NCI-H524 treated with DMSO at 0.1 percent for 48 hours (cell line): Measurements from ENCODE around the gene BTNL8.
"Not testable (repeated sequence)": the region's sequence is repeated elsewhere in the genome, so short reads cannot be mapped to it uniquely, and the experiment has no call there.

Experiments
- DNase-seq: peaks from one replicate; lab custom pipeline; 2025; lab: John Stamatoyannopoulos, UW

The BTNL8 gene

DNA sequence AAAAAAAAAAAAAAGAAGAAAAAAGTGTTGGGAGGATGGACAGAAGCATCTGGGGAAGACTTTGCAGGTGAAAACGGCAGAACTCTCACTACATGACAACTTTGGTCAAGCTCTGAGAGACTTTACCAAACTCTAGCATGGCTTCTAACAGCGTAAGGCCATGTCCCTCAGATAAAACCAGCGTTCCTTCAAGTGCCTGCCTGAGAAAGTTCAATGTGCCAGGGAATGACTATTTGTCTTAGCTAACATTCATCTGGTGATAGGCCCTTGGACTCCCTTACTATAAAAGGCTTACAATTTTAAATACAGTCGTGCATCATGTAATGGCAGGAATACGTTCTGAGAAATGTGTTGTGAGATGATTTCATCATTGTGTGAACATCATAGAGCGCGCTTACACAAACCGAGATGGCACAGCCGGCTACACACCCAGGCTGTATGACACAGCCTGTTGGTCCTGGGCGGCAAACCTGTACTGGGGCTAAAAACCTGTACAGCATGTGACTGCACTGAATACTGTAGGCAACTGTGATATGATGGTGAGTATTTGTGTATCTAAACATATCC is 23.0 kb upstream of the BTNL8 start:
- DNase-seq = no peak

GRCh38 chr5:180885845-180886529 is 13.0 kb upstream of the BTNL8 start:
- not testable (repeated sequence) for DNase-seq

DNA sequence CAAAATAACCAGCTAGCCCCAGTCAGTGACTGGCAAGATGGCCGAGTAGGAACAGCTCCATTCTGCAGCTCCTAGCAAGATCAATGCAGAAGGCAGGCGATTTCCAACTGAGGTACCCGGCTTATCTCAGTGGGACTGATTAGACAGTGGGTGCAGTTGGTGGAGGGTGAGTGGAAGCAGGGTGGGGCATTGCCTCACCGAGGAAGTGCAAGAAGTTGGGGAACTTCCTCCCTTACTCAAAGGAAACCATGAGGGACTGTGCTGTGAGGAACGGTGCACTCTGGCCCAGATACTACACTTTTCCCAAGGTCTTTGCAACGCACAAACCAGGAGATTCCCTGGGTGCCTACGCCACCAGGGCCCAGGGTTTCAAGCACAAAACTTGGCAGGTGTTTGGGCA is 9.6 kb upstream of the BTNL8 start:
- DNase-seq = no peak

GRCh38 chr5:180895330-180895729 is 3.6 kb upstream of the BTNL8 start:
- not testable (repeated sequence) for DNase-seq

DNA sequence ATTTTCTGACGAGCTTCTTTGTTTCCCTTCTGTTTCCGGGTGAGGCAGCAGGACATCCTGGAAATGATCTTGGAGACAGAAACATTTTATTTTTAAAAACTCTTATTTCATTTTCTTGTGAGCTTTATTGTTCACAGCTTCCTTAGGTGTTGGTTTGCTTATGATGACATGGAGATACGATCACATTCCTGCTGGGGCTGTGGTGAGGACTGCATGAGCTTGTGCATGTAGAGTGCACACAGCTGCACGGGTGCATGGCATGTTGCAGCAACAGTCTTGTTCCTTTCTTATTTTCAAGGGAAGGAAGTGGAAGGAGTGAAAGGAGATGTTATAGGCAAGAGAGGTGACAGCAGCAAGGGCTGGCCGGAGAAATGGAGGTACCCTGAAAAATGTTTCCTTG is 1.2 kb downstream of the BTNL8 start:
- no peak for DNase-seq

DNA sequence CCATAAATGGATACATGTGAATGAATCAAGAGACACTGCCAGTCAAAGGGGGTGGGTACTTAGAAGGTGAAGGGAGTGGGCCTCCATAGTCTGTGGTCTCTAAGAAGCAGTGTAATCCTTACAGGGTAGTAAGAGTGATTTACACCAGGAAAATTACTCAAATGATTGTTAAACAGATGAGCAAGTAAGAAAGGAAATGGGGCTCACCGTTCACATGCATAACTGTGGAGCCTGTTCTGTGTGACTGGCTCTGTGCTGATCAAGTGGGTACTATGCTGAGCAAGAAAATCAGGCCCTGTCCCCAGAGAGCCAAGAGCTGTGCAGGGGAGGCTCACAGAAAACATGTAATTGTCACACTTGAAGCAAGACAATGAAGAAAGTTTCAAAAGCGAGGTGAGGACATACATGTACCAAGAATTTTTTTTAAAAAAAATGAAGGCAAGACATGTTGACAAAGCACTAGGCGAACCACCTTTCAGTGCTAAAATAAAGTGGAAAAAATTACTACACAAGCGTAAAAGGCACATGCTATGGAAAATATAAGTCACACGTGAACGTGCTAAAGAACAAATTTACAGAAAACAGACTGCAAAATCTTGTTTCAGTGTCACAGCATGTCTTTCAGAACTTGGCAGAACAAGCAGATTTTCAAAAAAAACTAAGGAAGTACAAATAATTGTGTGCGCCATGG is 2.5 kb downstream of the BTNL8 start:
- no peak for DNase-seq

DNA sequence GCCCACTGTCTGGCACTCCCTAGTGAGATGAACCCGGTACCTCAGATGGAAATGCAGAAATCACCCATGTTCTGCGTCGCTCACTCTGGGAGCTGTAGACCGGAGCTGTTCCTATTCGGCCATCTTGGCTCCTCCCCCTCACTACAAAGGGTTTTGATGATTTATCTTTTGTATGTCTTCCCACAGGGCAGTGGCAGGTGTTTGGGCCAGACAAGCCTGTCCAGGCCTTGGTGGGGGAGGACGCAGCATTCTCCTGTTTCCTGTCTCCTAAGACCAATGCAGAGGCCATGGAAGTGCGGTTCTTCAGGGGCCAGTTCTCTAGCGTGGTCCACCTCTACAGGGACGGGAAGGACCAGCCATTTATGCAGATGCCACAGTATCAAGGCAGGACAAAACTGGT is 9.4 kb downstream of the BTNL8 start:
- no peak for DNase-seq

GRCh38 chr5:180908998-180909731 is 10.2 kb downstream of the BTNL8 start:
- no peak for DNase-seq

- no peak for DNase-seq
These were observed 10.8 kb downstream of the BTNL8 start for GRCh38 chr5:180909782-180910181.

DNA sequence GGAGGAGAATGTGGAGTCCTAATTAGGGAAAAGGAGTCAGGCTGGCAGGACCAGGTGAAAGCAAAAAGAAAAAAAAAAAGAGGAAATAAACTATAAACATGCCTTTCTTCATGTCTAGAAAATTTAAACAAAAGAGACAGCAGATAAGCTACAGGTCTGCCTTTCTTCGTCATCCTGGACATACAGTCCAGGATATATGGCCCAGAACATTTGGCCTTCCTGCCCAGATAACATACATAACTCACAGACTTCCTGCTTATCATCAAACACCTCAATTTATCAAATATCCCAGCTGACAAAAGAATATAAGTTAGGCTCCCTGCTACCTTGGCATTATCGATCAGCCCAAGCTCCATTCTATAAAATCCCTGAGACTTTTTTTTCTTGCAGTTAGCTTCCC is 11.2 kb downstream of the BTNL8 start:
- no peak for DNase-seq

DNA sequence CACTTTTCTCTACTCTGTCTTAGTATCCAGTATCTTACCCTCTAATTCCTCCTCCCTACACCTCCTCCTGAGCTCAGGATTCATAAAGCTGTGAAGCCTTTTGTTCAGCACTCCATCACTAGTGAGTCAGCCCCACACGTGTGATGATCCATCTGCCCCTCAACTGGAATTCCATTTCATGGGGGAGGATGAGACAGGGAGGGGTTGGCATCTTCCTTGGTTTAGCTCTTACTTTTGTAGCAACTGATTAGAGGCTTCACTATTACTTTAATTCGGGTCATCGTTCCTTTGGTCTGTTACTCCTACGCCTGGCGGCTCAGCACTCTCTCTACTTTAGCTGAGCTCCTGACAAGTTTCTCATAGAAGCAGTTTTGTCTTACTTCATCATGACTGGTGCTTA is 11.8 kb downstream of the BTNL8 start:
- no peak for DNase-seq

- DNase-seq = no peak
These were observed 15.7 kb downstream of the BTNL8 start for GRCh38 chr5:180914646-180915045.

DNA sequence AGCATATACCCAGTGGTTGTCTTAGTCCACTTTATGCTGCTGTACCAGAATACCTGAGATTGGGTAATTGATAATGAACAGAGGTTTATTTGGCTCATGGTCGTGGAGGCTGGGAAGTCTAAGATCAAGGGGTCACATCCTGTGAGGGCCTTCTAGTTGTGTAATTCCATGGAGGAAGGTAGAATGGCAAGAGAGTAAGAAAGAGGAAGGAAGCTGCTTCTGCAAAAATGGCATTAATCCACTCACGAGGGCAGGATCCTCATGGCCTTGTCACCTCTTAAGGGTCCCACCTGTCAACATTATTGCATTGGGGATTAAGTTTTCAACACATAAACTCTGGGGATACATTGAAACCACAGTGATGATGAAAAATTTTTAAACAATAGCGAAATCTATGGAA is 17.0 kb downstream of the BTNL8 start:
- DNase-seq = no peak

- no peak for DNase-seq
These were observed 19.4 kb downstream of the BTNL8 start for GRCh38 chr5:180918380-180918779.

- no peak for DNase-seq
These were observed 21.8 kb downstream of the BTNL8 start for GRCh38 chr5:180920710-180921109.

DNA sequence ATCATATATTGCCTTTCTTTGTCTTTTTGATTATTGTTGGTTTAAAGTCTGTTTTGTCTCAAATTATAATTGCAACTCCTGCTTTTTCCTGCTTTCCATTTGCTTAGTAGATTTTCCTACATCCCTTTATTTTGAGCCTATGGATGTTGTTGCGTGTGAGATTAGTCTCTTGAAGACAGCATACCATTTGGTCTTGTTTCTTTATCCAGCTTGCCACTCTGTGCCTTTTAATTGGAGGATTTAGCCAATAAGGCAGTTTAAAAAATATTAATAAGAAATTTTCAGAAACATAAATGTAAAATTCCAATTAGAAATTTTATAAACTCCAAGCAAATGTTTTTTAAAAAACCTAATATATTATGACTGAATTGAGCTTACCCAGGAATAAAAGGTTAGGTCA is 24.0 kb downstream of the BTNL8 start:
- DNase-seq = no peak

GRCh38 chr5:180932660-180933059 is 33.7 kb downstream of the BTNL8 start:
- no peak for DNase-seq

DNA sequence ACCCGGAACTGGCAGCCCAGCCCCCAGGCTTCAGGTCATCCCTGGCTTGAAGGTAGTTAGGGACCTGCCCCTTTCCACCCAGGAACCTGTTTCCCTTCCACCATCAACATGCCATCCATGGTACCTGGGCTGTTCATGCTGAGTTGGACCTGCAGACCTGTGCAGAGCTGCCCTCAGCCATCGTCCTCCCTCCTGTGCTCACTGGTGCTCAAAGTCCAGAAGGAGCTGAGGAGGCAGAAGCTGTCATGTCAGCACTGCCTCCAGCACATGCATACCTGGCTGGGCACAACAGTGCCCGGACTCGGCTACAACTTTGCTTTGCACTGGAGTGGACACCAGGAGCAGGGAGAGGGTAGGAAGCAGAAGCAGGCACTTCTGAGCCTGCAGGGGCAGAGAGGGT is 36.2 kb downstream of the BTNL8 start:
- DNase-seq = no peak

- DNase-seq = no peak
These were observed 39.3 kb downstream of the BTNL8 start for GRCh38 chr5:180938294-180938693.

DNA sequence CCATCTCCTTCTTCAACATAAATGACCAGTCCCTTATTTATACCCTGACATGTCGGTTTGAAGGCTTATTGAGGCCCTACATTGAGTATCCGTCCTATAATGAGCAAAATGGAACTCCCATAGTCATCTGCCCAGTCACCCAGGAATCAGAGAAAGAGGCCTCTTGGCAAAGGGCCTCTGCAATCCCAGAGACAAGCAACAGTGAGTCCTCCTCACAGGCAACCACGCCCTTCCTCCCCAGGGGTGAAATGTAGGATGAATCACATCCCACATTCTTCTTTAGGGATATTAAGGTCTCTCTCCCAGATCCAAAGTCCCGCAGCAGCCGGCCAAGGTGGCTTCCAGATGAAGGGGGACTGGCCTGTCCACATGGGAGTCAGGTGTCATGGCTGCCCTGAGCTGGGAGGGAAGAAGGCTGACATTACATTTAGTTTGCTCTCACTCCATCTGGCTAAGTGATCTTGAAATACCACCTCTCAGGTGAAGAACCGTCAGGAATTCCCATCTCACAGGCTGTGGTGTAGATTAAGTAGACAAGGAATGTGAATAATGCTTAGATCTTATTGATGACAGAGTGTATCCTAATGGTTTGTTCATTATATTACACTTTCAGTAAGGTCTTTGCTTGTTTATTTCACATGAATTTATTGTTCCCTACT is 51.5 kb downstream of the BTNL8 start:
- DNase-seq = no peak

DNA sequence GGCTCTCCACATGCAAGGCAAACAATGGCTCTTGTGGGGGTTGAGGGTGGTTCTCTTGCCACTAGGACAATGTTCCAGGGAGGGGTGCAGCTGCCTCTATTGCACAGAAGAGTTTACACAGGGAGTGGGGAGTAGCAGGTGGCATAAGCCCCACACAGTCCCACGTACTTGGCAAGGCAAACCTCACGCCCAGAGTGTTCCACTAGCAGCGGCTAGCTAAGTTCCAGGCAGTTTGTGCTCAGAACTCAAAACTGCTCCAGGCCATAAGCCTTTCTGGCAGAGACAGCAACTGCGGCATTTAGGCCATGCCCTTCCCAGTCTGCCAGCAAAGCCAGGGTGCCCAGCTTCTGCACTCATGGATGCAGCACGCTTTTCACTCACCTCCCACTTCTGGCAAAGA is 60.7 kb downstream of the BTNL8 start:
- DNase-seq = no peak

- no peak for DNase-seq
These were observed 61.2 kb downstream of the BTNL8 start for GRCh38 chr5:180960209-180960608.
